ENCODE results near the gene ABI3. TPM values are rescaled to one million over a fixed set of nuclear protein-coding genes. Genes with fewer than 3 reads are reported as not detected.

The ABI3 gene
- total and polyA plus RNA-seq, 9 of the 15 experiments (the other 6 are each of a cell fraction or from before 2014, with no cell fraction given), result not detected

- TF ChIP-seq MTA2 (IDR thresholded peaks at IDR 0.05; ENCODE audit: low read depth) (peak; percentile 35; the same call in 1 of the 2 replicates), HDAC2 (IDR thresholded peaks at IDR 0.05) (peak; percentile 94), SMARCB1 (IDR thresholded peaks at IDR 0.05; ENCODE audit: insufficient read length, low read depth) (peak; percentile 59), POLR2G (IDR thresholded peaks at IDR 0.05; ENCODE audit: low read depth, low read length) (peak; percentile 86), HNRNPLL (IDR thresholded peaks at IDR 0.05; ENCODE audit: low read depth, low read length, poor library complexity, severe bottlenecking) (peak; percentile 78), POLR3A (IDR thresholded peaks at IDR 0.05; ENCODE audit: borderline replicate concordance, extremely low read depth, insufficient read depth, insufficient read length) (peak; percentile 93), PTBP1 (IDR thresholded peaks at IDR 0.05; ENCODE audit: low read depth, low read length) (0 out of 2 replicates have a peak, but pooled peaks have one; percentile 36), TARDBP (IDR thresholded peaks at IDR 0.05) (peak; percentile 36), RREB1 (CRISPR knock-in tag; IDR thresholded peaks at IDR 0.05) (0 out of 2 replicates have a peak, but pooled peaks have one; percentile 66), PHF20 (IDR thresholded peaks at IDR 0.05; ENCODE audit: partially characterized antibody) (peak; percentile 69), SMC3 (conservative IDR thresholded peaks at IDR 0.05; ENCODE audit: insufficient read depth, low read depth, low read length) (0 out of 2 replicates have a peak, but pooled peaks have one; percentile 7), ATF3 (IDR thresholded peaks at IDR 0.05) (no peak), ATF3 (CRISPR knock-in tag; conservative IDR thresholded peaks at IDR 0.05) (peak; percentile 51; the same call in 1 of the 2 replicates), ZNF175 (CRISPR knock-in tag; IDR thresholded peaks at IDR 0.05; ENCODE audit: low read depth) (peak; percentile 62; the same call in 1 of the 2 replicates), NR4A1 (CRISPR knock-in tag; IDR thresholded peaks at IDR 0.05) (no peak), NR4A1 (tag; IDR thresholded peaks at IDR 0.05) (peak; percentile 33; the same call in 1 of the 2 replicates), FOXP4 (CRISPR knock-in tag; IDR thresholded peaks at IDR 0.05; ENCODE audit: borderline replicate concordance) (peak; percentile 76)
Measured at GRCh38 chr17:49191917-49192741, 18.4 kb upstream of the ABI3 start (continued).

All from K562 (cell line).